Frontal cortex (tissue), 4 donors: ENCODE data around the gene INAFM2. TPM values are rescaled to one million over a fixed set of nuclear protein-coding genes. Genes with fewer than 3 reads are reported as not detected.

Experiments
- DNase-seq, 2 donors: peaks; one replicate each; pipeline ENCODE4 v3.0.0; 2012; ENCODE audit warnings: low spot score in 2 of 2
- FAIRE-seq: peaks from 2 replicates; lab custom pipeline; 2012; peaks lifted over from hg19 to GRCh38; lab: Jason Lieb, UNC
- total RNA-seq: library from RNA; depleted of rRNA; stranded (reverse); fragments of >200 nt; gene quantifications from one replicate; pipeline ENCODE4 v1.2.3, GENCODE V29; 2014
- donor health status: control.
- donor health status: control.
- donor health status: control.

INAFM2 gene
- total RNA-seq, 1 donor from 2014 or later, result 10.6 TPM

GRCh38 chr15:40338921-40339620 is 15.6 kb downstream of the INAFM2 start:
- DNase-seq, result peak; percentile 70 to 76
- FAIRE-seq, result no peak

- DNase-seq (no peak), FAIRE-seq (no peak)
These were observed 16.1 kb downstream of the INAFM2 start for GRCh38 chr15:40339621-40339945.

GRCh38 chr15:40340038-40340739 is 16.7 kb downstream of the INAFM2 start:
- FAIRE-seq, result no peak
- peak in 1 of 2 donors; percentile 73 for DNase-seq

- FAIRE-seq, result no peak
- peak; percentile 79 to 86 for DNase-seq
These were observed 17.4 kb downstream of the INAFM2 start, which contains the start of gene CCDC9B for GRCh38 chr15:40340740-40341400. TSS of gene CCDC9B (minus strand) at chr15:40340939. CDS start at chr15:40340819, 120 bp downstream.

GRCh38 chr15:40342416-40343320 is 19.2 kb downstream of the INAFM2 start:
- no peak for FAIRE-seq
- no peak for DNase-seq

- FAIRE-seq (no peak), DNase-seq (no peak)
These were observed 20.0 kb downstream of the INAFM2 start for GRCh38 chr15:40343512-40343911.

- FAIRE-seq (no peak), DNase-seq (no peak)
These were observed 20.7 kb downstream of the INAFM2 start for GRCh38 chr15:40344217-40344616.

- FAIRE-seq (no peak), DNase-seq (peak in 1 of 2 donors; percentile 79)
These were observed 21.2 kb downstream of the INAFM2 start for GRCh38 chr15:40344631-40345120.

- FAIRE-seq (no peak), DNase-seq (no peak)
These were observed 21.9 kb downstream of the INAFM2 start for GRCh38 chr15:40345225-40345866.

- DNase-seq, result no peak
- no peak for FAIRE-seq
These were observed 22.5 kb downstream of the INAFM2 start for GRCh38 chr15:40345867-40346578.

GRCh38 chr15:40346579-40347558 is 23.4 kb downstream of the INAFM2 start:
- DNase-seq (no peak), FAIRE-seq (no peak)

- FAIRE-seq, result no peak
These were observed 24.3 kb downstream of the INAFM2 start for GRCh38 chr15:40347559-40348473.

GRCh38 chr15:40348474-40348870 is 25.0 kb downstream of the INAFM2 start:
- FAIRE-seq (no peak), DNase-seq (no peak)

More at GRCh38 chr15:40347559-40348473, 24.3 kb downstream of the INAFM2 start:
- no peak for DNase-seq

GRCh38 chr15:40349163-40349562 is 25.7 kb downstream of the INAFM2 start:
- FAIRE-seq, result no peak
- DNase-seq, result no peak

GRCh38 chr15:40352281-40352901 is 28.9 kb downstream of the INAFM2 start:
- DNase-seq (no peak), FAIRE-seq (no peak)

- no peak for FAIRE-seq
- DNase-seq, result no peak
These were observed 30.2 kb downstream of the INAFM2 start for GRCh38 chr15:40353697-40354096.
